Left ventricle myocardium inferior (tissue), 1 donor: ENCODE data around the gene ZNRF1. TPM values are rescaled to one million over a fixed set of nuclear protein-coding genes. Genes with fewer than 3 reads are reported as not detected.
A peak's percentile ranks its signal among the peaks of the same experiment; 100 is the strongest.

Experiments
- DNase-seq: peaks from one replicate; pipeline ENCODE4 v3.0.0-alpha.2; 2020
- H3K27ac ChIP-seq: fragments of 200-600 bp; replicated peaks from 2 replicates; pipeline ENCODE4 v1.8.0; 2021
- H3K27me3 ChIP-seq: fragments of 200-600 bp; 2 replicates; pipeline ENCODE4 v1.8.0; 2021; ENCODE audit warnings: low read depth
- H3K36me3 ChIP-seq: fragments of 200-600 bp; 2 replicates; pipeline ENCODE4 v1.8.0; 2021
- H3K4me1 ChIP-seq: fragments of 200-600 bp; 2 replicates; pipeline ENCODE4 v1.8.0; 2021
- H3K4me3 ChIP-seq: fragments of 200-600 bp; 2 replicates; pipeline ENCODE4 v1.8.0; 2021; ENCODE audit warnings: mild to moderate bottlenecking, moderate library complexity
- H3K9me3 ChIP-seq: fragments of 200-600 bp; replicated peaks from 2 replicates; pipeline ENCODE4 v1.8.0; 2021
- intact Hi-C: fragments of 100-400 bp; cut with micrococcal nuclease; formaldehyde crosslinking; loops from one replicate; pipeline ENCODE4 v1.11.0; 2022
- total RNA-seq: library from RNA; stranded (reverse); fragmentation: NEBNext Ultra II Directional; extraction: Animal tissue kit (Norgen Biotek cat#: 25700); gene quantifications from one replicate; pipeline ENCODE4 v1.2.1, GENCODE V29; 2021
- TF ChIP-seq, protein P1 (sequence below): fragments of 200-600 bp; IDR thresholded peaks from 2 replicates; pipeline ENCODE4 v1.8.0; 2021; ENCODE audit warnings: antibody characterized with exemption, mild to moderate bottlenecking, borderline replicate concordance
- donor health status: DM: no; HTN: yes; CAD: no; lungs with severe emphysema.

ZNRF1 gene
- total RNA-seq, 1 donor from 2014 or later: 22.3 TPM

DNA sequence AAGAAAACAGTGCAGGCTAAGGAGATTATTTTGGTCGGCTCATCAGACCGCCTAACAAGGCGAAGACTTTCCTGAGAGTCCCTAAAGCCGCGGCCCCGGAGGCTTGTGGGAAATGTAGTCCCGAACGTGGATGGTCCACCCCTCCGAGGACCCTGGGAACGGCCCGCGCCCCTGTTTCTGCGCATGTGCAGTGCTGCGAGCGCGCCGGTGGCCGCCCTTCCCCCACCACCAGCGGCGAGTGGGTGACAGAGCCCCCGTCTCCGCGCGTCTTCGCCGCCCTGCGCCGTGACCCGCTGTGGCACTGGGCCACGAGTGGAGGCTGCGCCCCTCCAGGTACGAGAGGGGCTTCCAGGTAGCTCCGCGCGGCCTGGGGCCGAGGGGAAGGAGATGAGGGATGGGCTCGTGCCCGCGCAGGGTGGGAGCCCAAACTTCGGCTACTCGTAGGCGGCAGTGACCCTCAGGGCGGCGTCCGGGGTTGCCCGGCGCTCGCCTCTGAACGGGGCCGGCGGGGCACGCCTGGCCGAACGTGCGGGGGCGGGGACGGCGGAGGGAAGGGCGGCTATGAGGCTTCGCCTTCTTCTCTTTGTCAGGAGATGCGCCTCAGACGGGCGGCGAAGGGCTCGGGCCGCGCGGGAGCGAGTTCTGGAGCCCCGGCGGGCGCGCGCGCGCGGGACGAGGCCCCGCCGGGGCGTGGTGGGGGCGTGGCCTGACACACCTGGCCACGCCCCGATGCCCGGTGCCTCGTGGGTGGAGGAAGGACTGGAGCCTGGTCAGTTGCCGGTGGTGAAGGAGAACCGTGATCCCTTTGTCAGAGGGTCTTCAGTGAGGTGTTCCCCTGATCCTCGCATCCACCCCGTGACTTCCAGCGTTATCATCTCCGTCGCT, 149.7 kb downstream of the ZNRF1 start, which contains the start of gene ZFP1:
ZFP1 (plus strand) TSS at position 214 of the 885 bp plus-strand sequence. CDS start 4,428 bp downstream, outside the sequence.
- TF ChIP-seq, protein P1, sequence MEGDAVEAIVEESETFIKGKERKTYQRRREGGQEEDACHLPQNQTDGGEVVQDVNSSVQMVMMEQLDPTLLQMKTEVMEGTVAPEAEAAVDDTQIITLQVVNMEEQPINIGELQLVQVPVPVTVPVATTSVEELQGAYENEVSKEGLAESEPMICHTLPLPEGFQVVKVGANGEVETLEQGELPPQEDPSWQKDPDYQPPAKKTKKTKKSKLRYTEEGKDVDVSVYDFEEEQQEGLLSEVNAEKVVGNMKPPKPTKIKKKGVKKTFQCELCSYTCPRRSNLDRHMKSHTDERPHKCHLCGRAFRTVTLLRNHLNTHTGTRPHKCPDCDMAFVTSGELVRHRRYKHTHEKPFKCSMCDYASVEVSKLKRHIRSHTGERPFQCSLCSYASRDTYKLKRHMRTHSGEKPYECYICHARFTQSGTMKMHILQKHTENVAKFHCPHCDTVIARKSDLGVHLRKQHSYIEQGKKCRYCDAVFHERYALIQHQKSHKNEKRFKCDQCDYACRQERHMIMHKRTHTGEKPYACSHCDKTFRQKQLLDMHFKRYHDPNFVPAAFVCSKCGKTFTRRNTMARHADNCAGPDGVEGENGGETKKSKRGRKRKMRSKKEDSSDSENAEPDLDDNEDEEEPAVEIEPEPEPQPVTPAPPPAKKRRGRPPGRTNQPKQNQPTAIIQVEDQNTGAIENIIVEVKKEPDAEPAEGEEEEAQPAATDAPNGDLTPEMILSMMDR: no peak
- peaks cover 21% of the 10 kb centered on the region for H3K4me1 ChIP-seq
- H3K4me3 ChIP-seq: peak within 1 kb of the TSS; percentile 89
- peak; percentile 96 for DNase-seq
- peak within 1 kb of the TSS; percentile 96 for H3K27ac ChIP-seq
- intact Hi-C loops: no loop called here
- peaks cover 28% of the 10 kb centered on the region for H3K36me3 ChIP-seq
- peaks cover 42% of the 10 kb centered on the region for H3K9me3 ChIP-seq
- H3K27me3 ChIP-seq: no peaks in the 10 kb centered on the region

DNA sequence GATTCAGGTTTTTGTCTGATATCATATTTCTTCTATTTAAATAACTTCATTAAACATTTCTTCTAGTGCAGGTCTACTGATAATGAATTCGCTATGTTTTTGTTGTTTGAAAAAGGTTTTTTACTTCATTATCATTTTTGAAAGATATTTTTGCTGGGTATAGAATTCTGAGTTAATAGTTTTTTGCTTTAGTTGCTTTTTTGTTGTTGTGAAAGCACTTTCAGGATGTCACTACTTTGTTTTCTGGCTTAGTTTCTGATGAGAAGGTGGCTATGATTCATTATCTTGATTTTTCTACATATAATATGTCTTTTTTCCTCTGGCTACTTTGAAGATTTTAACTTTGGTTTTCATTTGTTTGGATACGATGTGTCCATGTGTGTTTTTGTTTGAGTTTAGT, 153.0 kb downstream of the ZNRF1 start:
- intact Hi-C loops: no loop called here
- Histone ChIP-seq H3K27ac (no peak overlapping the region), H3K4me1 (peaks cover 21% of the 10 kb centered on the region), H3K27me3 (no peaks in the 10 kb centered on the region), H3K36me3 (peaks cover 48% of the 10 kb centered on the region), H3K9me3 (peaks cover 31% of the 10 kb centered on the region), H3K4me3 (no peak overlapping the region)
- DNase-seq: no peak
- TF ChIP-seq, protein P1: no peak

DNA sequence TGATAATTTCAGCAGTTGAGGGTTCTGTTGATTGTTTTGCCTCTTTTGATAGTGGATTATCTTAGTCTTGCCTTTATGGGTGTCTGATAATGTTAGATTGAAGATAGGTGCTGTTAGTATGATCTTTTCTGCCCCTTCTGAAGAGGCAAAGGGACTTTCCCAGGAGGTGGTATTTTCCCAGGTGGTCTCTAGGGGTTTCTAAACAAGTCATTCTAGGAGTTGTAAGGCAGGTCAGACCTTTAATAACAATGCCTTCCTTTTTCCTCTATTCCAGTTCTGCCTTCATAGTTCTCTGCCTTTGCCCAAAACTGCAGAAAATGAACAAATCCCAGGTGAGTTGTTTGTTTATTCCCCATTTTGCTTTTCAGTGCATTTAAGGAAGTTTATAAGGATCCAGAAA, 153.8 kb downstream of the ZNRF1 start:
- Histone ChIP-seq H3K4me3 (no peak overlapping the region), H3K4me1 (peaks cover 21% of the 10 kb centered on the region), H3K27me3 (no peaks in the 10 kb centered on the region), H3K36me3 (peaks cover 48% of the 10 kb centered on the region), H3K9me3 (peaks cover 31% of the 10 kb centered on the region), H3K27ac (no peak overlapping the region)
- intact Hi-C loops: no loop called here
- TF ChIP-seq, protein P1: no peak
- no peak for DNase-seq

DNA sequence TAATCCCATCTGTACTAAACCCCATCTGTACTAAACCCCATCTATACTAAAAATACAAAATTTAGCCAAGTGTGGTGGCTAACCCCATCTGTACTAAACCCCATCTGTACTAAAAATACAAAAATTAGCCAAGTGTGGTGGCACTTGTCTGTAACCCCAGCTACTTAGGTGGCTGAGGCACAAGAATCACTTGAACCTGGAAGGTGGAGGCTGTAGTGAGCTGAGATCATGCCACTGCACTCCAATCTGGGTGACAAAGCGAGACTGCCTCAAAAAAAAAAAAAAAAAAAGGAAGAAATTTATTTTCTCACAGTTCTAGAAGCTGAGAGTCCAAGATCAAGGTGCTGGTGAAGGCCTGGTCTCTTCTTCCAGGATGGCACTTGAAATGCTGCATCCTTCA, 161.6 kb downstream of the ZNRF1 start:
- Histone ChIP-seq H3K36me3 (peaks cover 15% of the 10 kb centered on the region), H3K4me1 (no peaks in the 10 kb centered on the region), H3K27ac (no peak overlapping the region), H3K9me3 (peaks cover 3% of the 10 kb centered on the region), H3K4me3 (no peak overlapping the region), H3K27me3 (no peaks in the 10 kb centered on the region)
- no peak for DNase-seq
- TF ChIP-seq, protein P1: no peak
- intact Hi-C loops: no loop called here

Other genes starting within 250 kb of the ZNRF1 start
- gene FA2H, start 224.2 kb upstream of the ZNRF1 start, total RNA-seq: not detected
- gene WDR59, start 13.9 kb upstream of the ZNRF1 start, total RNA-seq: 52.5 TPM
- 97.9 TPM for gene LDHD, start 117.8 kb downstream of the ZNRF1 start, total RNA-seq
- 6.7 TPM for gene ZFP1, start 149.5 kb downstream of the ZNRF1 start, total RNA-seq
- gene CTRB2, start 208.1 kb downstream of the ZNRF1 start, total RNA-seq: not detected
- not detected for gene CTRB1, start 220.0 kb downstream of the ZNRF1 start, total RNA-seq